HG02798 (cell line): ENCODE measurements around the gene KCTD14.
"Not testable (repeated sequence)": the region's sequence is repeated elsewhere in the genome, so short reads cannot be mapped to it uniquely, and the experiment has no call there.

Experiments used
- ATAC-seq: cut with Tn5 transposase; IDR thresholded peaks from one replicate; pipeline ENCODE4 v1.9.1; 2021; ENCODE audit warnings: mild to moderate bottlenecking; ENCODE audit not compliant: unreplicated experiment, poor library complexity

KCTD14 gene

DNA sequence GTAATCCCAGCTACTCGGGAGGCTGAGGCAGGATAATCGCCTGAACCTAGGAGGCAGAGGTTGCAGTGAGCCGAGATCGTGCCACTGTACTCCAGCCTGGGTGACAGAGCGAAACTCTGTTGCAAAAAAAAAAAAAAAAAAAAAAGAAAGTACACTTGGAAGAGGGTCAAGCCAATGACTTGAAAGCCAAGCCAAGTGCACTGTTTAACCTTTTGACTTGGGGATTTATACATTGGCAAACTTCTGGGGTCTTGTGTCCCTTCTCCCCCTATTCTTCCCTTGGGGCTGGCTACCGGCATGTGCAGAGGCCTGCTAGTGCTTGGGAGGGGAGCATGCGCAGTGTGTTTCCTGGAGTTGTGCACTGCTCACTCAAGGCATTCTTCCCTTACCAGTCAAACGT lies 26.3 kb upstream of the KCTD14 start:
- ATAC-seq: no peak

DNA sequence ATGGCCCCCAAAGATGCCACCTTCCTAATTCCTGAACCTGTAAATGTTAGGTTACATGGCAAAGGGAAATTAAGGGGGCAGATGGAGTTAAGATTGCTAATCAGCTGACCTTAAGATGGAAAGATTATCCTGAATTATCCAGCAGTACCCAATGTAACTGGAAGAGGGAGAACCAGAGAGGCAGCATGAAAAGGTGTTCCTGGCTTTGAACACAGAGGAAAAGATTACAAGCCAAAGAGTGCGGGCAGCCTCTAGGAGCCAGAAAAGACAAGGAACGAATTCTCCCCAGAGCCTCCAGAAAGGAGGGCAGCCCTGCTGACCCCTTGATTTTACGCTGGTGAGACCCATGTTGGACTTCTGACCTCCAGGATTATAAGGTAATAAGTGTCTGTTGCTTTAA lies 25.5 kb upstream of the KCTD14 start:
- ATAC-seq: no peak

- peak; percentile 9 for ATAC-seq
Measured at GRCh38 chr11:78046486-78046854, 23.4 kb upstream of the KCTD14 start.

DNA sequence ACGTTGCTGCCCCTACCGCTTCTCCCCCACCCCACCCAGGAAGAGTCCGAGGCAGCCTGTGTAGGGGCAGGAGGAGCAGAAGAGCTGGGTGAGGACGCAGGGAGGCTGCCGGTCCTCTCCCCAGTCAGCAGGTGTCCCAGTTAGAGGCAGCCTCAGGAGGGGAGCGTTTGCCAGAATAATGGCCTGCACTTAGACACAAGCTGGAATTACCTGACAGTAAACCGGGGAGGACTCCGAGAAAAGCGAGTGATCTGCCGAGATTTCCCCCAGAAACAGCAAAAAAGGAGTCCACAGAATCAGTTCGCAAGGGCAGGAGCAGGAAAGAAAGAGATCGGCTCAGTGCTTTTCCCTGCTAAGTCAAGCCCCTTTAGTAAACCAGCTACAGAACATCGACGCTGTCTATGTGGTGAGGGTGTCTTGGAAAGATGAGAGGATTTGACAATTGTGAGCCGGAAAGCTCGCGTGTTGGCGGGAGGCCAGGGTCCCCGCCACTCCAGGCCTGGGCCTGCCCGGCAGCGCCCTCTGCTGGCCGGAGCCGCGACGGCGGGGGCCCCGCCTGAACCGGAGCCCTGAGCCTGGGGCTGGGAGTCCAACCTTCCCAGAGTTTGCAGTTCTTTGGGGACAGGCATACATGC lies 22.9 kb upstream of the KCTD14 start:
- peak; percentile 76 for ATAC-seq

DNA sequence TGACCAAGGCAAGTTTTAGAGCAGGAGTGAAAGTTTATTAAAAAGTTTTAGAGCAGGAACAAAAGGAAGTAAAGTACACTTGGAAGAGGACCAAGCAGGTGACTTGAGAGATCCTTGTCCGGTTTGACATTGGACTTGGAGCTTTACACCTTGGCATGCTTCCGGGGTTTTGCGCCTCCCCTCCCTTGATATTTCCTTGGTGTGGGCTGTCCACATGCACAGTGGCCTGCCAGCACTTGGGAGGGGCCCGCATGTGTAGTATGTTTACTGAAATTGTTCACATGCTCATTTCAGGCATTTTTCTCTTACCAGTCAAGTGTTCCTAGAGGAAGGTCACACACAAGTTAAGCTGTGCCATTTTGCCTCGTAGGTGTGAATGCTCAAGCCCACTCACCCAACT lies 21.6 kb upstream of the KCTD14 start:
- no peak for ATAC-seq

DNA sequence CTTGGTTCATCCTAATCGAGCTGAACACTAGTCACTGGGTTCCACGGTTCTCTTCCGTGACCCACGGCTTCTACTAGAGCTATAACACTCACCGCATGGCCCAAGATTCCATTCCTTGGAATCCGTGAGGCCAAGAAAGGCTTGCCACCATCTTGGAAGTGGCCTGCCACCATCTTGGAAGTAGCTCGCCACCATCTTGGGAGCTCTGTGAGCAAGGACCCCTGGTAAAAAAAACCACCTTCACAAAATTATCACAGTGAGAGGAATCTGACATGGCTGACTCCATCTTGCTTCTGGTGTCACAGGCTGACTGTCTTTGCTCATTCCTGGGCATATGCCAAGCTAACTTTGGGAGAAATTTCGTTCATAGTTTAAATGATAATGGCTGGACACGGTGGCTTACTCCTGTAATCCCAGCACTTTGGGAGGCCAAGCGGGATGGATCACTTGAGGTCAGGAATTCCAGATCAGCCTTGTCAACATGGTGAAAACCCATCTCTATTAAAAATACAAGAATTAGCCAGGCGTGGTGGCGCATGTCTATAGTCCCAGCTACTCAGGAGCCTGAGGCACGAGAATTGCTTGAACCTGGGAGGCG lies 18.9 kb upstream of the KCTD14 start:
- ATAC-seq: no peak

DNA sequence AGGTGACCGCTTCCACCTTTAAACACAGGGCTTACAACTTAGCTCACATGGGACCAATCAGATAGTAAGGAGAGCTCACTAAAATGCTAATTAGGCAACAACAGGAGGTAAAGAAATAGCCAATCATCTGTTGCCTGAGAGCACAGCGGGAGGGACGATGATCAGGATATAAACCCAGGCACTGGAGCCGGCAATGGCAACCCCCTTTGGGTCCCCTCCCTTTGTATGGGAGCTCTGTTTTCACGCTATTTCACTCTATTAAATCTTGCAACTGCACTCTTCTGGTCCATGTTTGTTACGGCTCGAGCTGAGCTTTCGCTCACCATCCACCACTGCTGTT lies 18.3 kb upstream of the KCTD14 start:
- ATAC-seq: not testable (repeated sequence)

DNA sequence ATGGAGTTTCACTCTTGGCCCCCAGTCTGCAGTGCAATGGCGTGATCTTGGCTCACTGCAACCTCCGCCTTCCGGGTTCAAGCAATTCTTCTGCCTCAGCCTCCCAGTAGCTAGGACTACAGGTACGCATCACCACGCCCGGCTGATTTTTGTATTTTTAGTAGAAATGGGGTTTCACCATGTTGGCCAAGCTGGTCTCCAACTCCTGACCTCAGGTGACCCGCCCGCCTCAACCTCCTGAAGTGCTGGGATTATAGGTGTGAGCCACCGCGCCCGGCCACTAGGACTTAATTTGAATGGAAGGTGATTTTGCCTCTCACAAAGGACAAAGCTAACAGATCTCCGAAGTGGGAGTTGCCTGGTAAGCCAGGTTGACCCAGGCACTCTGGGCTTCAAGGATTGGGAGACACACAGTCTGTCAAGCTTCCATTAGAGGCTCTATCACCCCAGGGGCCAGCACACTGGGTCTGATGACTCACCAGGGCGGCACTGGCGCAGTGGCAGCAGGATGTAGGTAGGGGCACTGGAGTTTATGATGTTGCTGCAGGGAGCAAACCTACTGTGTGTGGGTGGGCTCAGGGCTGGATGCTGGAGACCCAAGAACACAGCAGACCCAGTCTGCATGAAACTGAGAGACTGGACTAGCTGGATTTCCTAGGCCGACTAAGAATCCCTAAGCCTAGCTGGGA lies 17.8 kb upstream of the KCTD14 start:
- no peak for ATAC-seq

DNA sequence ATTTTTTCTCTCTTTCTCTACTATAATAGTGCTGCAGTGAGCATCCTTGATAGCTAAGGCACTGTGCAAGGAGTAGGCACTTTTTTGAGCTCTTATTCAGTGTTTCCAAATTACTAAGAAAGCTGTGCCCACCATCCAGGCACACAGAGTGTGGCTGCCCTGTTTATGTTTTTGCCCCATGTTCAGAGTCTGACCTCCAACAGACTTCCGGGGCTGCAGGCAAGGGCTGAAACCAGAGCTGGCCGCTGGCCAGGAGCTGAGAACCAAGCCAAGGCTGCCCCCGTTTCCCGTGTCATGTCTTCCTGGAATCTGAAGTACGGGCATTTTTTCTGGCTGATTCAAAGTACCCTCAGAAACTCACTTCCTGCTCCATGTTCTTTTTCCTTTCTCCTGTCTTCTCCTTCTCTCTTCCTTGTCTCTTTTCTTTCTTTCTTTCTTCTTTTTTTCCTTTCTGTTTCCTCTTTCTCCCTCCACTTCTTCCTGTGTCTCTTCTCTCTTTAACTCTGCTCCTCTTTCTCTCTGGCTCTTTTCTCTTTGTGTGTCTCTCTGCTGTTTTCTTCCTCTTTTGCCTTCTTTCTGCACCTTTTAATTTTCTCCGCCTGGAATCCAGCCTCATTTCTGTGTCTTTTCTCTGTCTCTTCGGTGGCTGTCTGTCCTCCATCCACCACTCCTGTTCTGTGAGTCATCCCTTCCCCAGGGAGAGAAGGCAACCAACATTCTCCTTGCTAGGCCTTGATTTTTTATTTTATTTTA lies 17.0 kb upstream of the KCTD14 start:
- peak; percentile 75 for ATAC-seq

DNA sequence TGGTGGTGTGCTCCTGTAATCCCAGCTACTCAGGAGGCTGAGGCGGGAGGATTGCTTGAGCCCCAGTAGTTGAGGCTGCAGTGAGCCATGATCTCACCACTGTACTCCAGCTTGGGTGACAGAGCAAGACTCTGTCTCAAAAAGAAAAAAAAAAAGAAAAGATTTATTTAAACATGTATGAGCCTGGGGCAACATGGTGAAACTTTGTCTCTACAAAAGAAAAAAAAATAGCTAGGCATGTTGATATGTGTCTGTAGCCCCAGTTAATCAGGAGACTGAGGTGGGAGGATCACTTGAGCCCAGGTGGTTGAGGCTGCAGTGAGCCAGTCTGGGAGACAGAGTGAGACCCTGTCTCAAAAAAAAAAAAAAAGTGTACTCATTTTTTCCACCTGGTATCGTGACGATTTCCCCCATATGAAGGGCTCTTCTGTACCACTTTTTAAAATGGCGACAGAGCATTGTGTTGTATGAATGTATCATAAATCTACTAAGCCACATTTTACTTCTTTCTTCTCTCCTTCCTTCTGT lies 16.4 kb upstream of the KCTD14 start:
- ATAC-seq: peak; percentile 12

- ATAC-seq: no peak
Measured at GRCh38 chr11:78038697-78039313, 15.7 kb upstream of the KCTD14 start.

DNA sequence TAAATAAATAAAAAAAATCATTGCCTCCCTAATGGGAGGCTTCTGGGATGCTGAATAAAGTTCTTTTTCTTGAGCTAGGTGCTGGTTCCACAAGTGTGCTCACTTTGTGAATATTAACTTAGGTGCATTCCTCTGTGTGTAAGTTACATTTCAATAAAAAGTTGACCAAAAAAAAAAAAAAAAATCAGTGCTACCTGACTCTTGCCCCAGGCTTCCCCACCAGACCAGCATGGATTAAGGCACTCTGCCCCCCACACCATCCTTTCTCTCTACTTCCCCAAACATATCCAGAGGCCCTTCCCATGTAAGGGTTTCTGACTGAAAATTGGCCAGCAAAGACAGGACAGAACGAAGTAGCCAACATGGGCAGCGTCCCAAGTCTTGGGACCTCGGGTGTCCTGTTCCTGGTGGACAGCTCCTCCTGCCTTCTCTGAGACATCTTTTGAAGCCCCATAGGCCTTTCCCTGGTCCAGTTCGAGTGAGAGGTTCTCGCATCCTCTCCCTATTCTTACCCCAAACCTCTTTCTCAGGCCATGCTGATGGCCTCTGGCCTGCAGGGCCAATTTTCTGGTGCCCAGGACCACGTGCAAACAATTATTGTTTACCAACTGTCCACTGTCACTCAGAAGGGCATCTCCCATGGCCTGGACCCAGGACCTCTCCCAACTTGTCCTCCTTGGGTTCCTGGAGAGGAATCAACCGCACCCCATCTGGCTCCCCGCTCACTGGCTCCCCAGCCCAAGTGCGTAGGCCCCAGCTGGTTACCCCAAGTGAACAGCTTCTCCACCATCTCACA lies 14.9 kb upstream of the KCTD14 start:
- no peak for ATAC-seq

- ATAC-seq: no peak
Measured at GRCh38 chr11:78037056-78037455, 14.0 kb upstream of the KCTD14 start.

DNA sequence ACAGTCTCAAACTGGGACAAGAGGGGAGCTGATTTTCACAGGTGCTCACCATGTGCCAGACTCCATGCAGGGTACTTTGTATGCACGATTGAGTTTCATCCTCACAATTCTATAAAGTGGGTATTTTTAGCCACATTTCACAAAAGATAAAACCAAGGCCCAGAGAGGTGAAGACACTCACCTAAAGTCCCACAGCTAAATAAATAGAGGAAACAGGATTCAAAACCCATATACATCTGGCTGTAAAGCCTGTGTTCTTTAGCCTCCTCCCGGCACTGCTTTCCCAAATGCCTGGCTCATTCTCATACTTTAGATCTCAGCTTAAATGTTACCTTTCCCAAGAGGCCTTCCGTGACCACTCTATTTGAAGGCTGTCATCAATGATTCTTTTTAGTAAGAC lies 13.2 kb upstream of the KCTD14 start:
- ATAC-seq: no peak

GRCh38 chr11:78034623-78035022 lies 11.5 kb upstream of the KCTD14 start:
- ATAC-seq: no peak

- no peak for ATAC-seq
Measured at GRCh38 chr11:78033040-78033439, 10.0 kb upstream of the KCTD14 start.

- no peak for ATAC-seq
Measured at GRCh38 chr11:78032090-78032489, 9.0 kb upstream of the KCTD14 start.

GRCh38 chr11:78031629-78032028 lies 8.6 kb upstream of the KCTD14 start:
- ATAC-seq: peak; percentile 70

DNA sequence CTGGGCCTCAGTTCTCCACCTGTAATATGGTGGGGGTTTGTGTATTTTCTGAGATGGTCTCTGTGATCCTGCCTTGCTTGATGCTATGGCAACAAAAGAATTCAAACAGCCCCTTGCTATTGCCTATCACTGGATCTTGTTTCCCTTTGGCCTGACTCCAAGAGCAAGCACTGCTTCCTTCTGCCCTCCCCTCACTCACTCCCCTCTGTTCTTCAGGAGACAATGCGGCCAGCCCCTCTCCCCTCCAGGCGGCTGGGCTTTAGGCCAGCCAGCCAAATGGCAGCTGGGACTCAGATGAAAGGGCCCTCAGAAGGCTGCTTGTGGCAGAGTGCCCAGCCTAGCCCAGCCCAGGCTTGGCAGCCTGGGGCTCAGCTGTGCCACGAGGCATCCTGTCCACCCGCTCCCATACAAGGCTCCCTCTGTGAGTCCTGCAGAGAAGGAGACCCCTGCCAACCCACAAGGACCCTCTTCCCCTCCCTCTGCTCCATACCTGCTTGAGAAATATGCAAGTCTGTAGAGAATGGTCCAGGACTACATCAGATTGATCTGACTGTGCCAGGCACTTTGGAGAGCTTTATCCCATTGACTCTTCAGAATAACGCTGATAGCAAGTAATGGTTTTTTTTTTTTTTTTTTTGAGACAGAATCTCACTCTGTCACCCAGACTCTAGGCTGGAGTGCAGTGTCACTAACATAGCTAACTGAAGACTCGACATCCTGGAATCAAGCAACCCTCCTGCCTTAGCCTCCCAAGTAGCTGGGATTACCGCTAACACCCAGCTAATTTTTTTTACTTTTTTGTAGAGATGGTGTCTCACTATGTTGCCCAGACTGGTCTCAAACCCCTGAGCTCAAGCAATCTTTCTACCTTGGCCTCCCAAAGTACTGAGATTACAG lies 7.6 kb upstream of the KCTD14 start:
- no peak for ATAC-seq
